ENCODE measurements around the gene TPCN2. TPM values are rescaled to one million over a fixed set of nuclear protein-coding genes. Genes with fewer than 3 reads are reported as not detected.

The TPCN2 gene
- polyA plus RNA-seq, 1 donor from 2014 or later: 14.2 TPM

- no peaks in the 10 kb centered on the region for H3K79me2 ChIP-seq (replicated peaks; ENCODE audit: insufficient read depth, low read length)
- no peaks in the 10 kb centered on the region for H3F3A ChIP-seq (ENCODE audit: insufficient read depth, low read length, poor library complexity, severe bottlenecking)
- H3K9me2 ChIP-seq (ENCODE audit: insufficient read depth, low read length): no peaks in the 10 kb centered on the region
- no peaks in the 10 kb centered on the region for H3K36me3 ChIP-seq (ENCODE audit: insufficient read depth, low read length)
- no peak overlapping the region for H3K4me2 ChIP-seq (ENCODE audit: low read length)
- H3K27me3 ChIP-seq (ENCODE audit: insufficient read depth, low read depth, low read length): no peaks in the 10 kb centered on the region
- H2AFZ ChIP-seq (ENCODE audit: low read depth, low read length): no peak overlapping the region
- peaks cover 3% of the 10 kb centered on the region for H3K9me3 ChIP-seq (ENCODE audit: low read length)
- H3K27ac ChIP-seq (ENCODE audit: low read length): no peak overlapping the region
- TF ChIP-seq RAD21 (conservative IDR thresholded peaks at IDR 0.05) (no peak), MXI1 (conservative IDR thresholded peaks at IDR 0.05; ENCODE audit: poor library complexity, severe bottlenecking) (no peak), SMC3 (conservative IDR thresholded peaks at IDR 0.05; ENCODE audit: poor library complexity) (no peak), EZH2 (IDR thresholded peaks at IDR 0.05; ENCODE audit: borderline replicate concordance, insufficient read depth, low read length, poor library complexity, severe bottlenecking) (no peak), CTCF (IDR thresholded peaks at IDR 0.05; ENCODE audit: poor library complexity, severe bottlenecking) (no peak), EP300 (conservative IDR thresholded peaks at IDR 0.05; ENCODE audit: poor library complexity, severe bottlenecking) (no peak), TAF1 (IDR thresholded peaks at IDR 0.05; ENCODE audit: low read depth) (no peak), POLR2AphosphoS5 (IDR thresholded peaks at IDR 0.05) (no peak), REST (IDR thresholded peaks at IDR 0.05; ENCODE audit: borderline replicate concordance) (no peak)
- H3K9ac ChIP-seq (ENCODE audit: low read length): no peak overlapping the region
- H4K20me1 ChIP-seq (ENCODE audit: insufficient read depth): no peaks in the 10 kb centered on the region
- H3K4me3 ChIP-seq (ENCODE audit: low read length): no peak overlapping the region
Measured at GRCh38 chr11:69170704-69171103, 122.0 kb downstream of the TPCN2 start.

GRCh38 chr11:69171476-69172240, 122.9 kb downstream of the TPCN2 start:
- Histone ChIP-seq H4K20me1 (ENCODE audit: insufficient read depth) (no peaks in the 10 kb centered on the region), H3K79me2 (replicated peaks; ENCODE audit: insufficient read depth, low read length) (no peaks in the 10 kb centered on the region), H2AFZ (ENCODE audit: low read depth, low read length) (no peak overlapping the region), H3K4me3 (ENCODE audit: low read length) (no peak overlapping the region), H3K9me3 (ENCODE audit: low read length) (peaks cover 3% of the 10 kb centered on the region), H3K27ac (ENCODE audit: low read length) (no peak overlapping the region), H3K27me3 (ENCODE audit: insufficient read depth, low read depth, low read length) (no peaks in the 10 kb centered on the region), H3K4me2 (ENCODE audit: low read length) (no peak overlapping the region), H3K9ac (ENCODE audit: low read length) (no peak overlapping the region), H3F3A (ENCODE audit: insufficient read depth, low read length, poor library complexity, severe bottlenecking) (no peaks in the 10 kb centered on the region), H3K9me2 (ENCODE audit: insufficient read depth, low read length) (no peaks in the 10 kb centered on the region), H3K36me3 (ENCODE audit: insufficient read depth, low read length) (no peaks in the 10 kb centered on the region)
- no peak for TF ChIP-seq CTCF (IDR thresholded peaks at IDR 0.05; ENCODE audit: poor library complexity, severe bottlenecking)
- no peak for TF ChIP-seq RAD21 (conservative IDR thresholded peaks at IDR 0.05)
- no peak for TF ChIP-seq POLR2AphosphoS5 (IDR thresholded peaks at IDR 0.05)
- no peak for TF ChIP-seq MXI1 (conservative IDR thresholded peaks at IDR 0.05; ENCODE audit: poor library complexity, severe bottlenecking)
- TF ChIP-seq TAF1 (IDR thresholded peaks at IDR 0.05; ENCODE audit: low read depth): no peak
- no peak for TF ChIP-seq SMC3 (conservative IDR thresholded peaks at IDR 0.05; ENCODE audit: poor library complexity)

All from neural cell (in vitro differentiated cells).